BLaER1 (cell line): Measurements from ENCODE around the gene EPAS1.

Experiments used
- H3K27ac ChIP-seq: shearing (Covaris generic); formaldehyde crosslinking; 2 replicates; pipeline ENCODE4 v1.8.1; 2022
- H3K27me3 ChIP-seq: shearing (Covaris generic); formaldehyde crosslinking; 2 replicates; pipeline ENCODE4 v1.8.1; 2022
- H3K36me3 ChIP-seq: shearing (Covaris generic); formaldehyde crosslinking; 2 replicates; pipeline ENCODE4 v1.8.1; 2022
- H3K4me1 ChIP-seq: shearing (Covaris generic); formaldehyde crosslinking; 2 replicates; pipeline ENCODE4 v1.8.1; 2022
- H3K4me2 ChIP-seq: shearing (Covaris generic); formaldehyde crosslinking; 2 replicates; pipeline ENCODE4 v1.8.1; 2022
- H3K4me3 ChIP-seq: shearing (Covaris generic); formaldehyde crosslinking; 2 replicates; pipeline ENCODE4 v1.8.1; 2022
- H3K9ac ChIP-seq: shearing (Covaris generic); formaldehyde crosslinking; 2 replicates; pipeline ENCODE4 v1.8.1; 2022
- H3K9me3 ChIP-seq: shearing (Covaris generic); formaldehyde crosslinking; 2 replicates; pipeline ENCODE4 v1.8.1; 2022
- H4K20me1 ChIP-seq: shearing (Covaris generic); formaldehyde crosslinking; 2 replicates; pipeline ENCODE4 v1.8.1; 2022
- Cebpa-rat ChIP-seq: shearing (Covaris generic); IDR thresholded peaks from 2 replicates; pipeline ENCODE4 v1.8.1; 2022

The EPAS1 gene

GRCh38 chr2:46335391-46336282 is 38.4 kb downstream of the EPAS1 start:
- no peaks in the 10 kb centered on the region for H3K27me3 ChIP-seq
- no peak for TF ChIP-seq Cebpa-rat
- H3K9ac ChIP-seq: peak overlapping the region; percentile 20; the same call in 1 of the 2 replicates
- no peaks in the 10 kb centered on the region for H3K36me3 ChIP-seq
- H3K9me3 ChIP-seq: no peaks in the 10 kb centered on the region
- H3K27ac ChIP-seq: peak overlapping the region; percentile 64
- no peaks in the 10 kb centered on the region for H4K20me1 ChIP-seq
- peak overlapping the region; percentile 80 for H3K4me2 ChIP-seq
- H3K4me1 ChIP-seq: peaks cover 92% of the 10 kb centered on the region
- no peak overlapping the region for H3K4me3 ChIP-seq

GRCh38 chr2:46336283-46336959 is 39.2 kb downstream of the EPAS1 start:
- H3K4me1 ChIP-seq: peaks cover 87% of the 10 kb centered on the region
- peak overlapping the region; percentile 80 for H3K4me2 ChIP-seq
- H3K9me3 ChIP-seq: no peaks in the 10 kb centered on the region
- H3K36me3 ChIP-seq: no peaks in the 10 kb centered on the region
- no peaks in the 10 kb centered on the region for H4K20me1 ChIP-seq
- H3K27ac ChIP-seq: peak overlapping the region; percentile 64
- H3K4me3 ChIP-seq: no peak overlapping the region
- TF ChIP-seq Cebpa-rat: no peak
- H3K27me3 ChIP-seq: no peaks in the 10 kb centered on the region
- H3K9ac ChIP-seq: peak overlapping the region; percentile 20; the same call in 1 of the 2 replicates

- H3K9me3 ChIP-seq: no peaks in the 10 kb centered on the region
- no peaks in the 10 kb centered on the region for H3K36me3 ChIP-seq
- 0 out of 2 replicates have a peak overlapping the region, but pooled peaks have one; percentile 4 for H3K4me3 ChIP-seq
- H3K4me2 ChIP-seq: peak overlapping the region; percentile 80
- H3K9ac ChIP-seq: peak overlapping the region; percentile 57
- H4K20me1 ChIP-seq: no peaks in the 10 kb centered on the region
- no peaks in the 10 kb centered on the region for H3K27me3 ChIP-seq
- no peak for TF ChIP-seq Cebpa-rat
- H3K27ac ChIP-seq: peak overlapping the region; percentile 64
- H3K4me1 ChIP-seq: peaks cover 87% of the 10 kb centered on the region
Measured at GRCh38 chr2:46337208-46337994, 40.2 kb downstream of the EPAS1 start.

GRCh38 chr2:46338674-46339073 is 41.5 kb downstream of the EPAS1 start:
- no peaks in the 10 kb centered on the region for H3K27me3 ChIP-seq
- H3K27ac ChIP-seq: peak overlapping the region; percentile 64; the same call in 1 of the 2 replicates
- peaks cover 81% of the 10 kb centered on the region for H3K4me1 ChIP-seq
- H3K36me3 ChIP-seq: no peaks in the 10 kb centered on the region
- H3K9ac ChIP-seq: no peak overlapping the region
- H3K9me3 ChIP-seq: no peaks in the 10 kb centered on the region
- peak overlapping the region; percentile 80 for H3K4me2 ChIP-seq
- no peak overlapping the region for H3K4me3 ChIP-seq
- no peak for TF ChIP-seq Cebpa-rat
- H4K20me1 ChIP-seq: no peaks in the 10 kb centered on the region

- Histone ChIP-seq H3K36me3 (no peaks in the 10 kb centered on the region), H4K20me1 (no peaks in the 10 kb centered on the region), H3K4me3 (no peak overlapping the region), H3K9ac (no peak overlapping the region), H3K4me2 (no peak overlapping the region), H3K9me3 (no peaks in the 10 kb centered on the region), H3K27me3 (no peaks in the 10 kb centered on the region), H3K27ac (no peak overlapping the region), H3K4me1 (peaks cover 76% of the 10 kb centered on the region)
- TF ChIP-seq Cebpa-rat: no peak
Measured at GRCh38 chr2:46339200-46339599, 42.0 kb downstream of the EPAS1 start.

GRCh38 chr2:46339676-46340459 is 42.7 kb downstream of the EPAS1 start:
- H4K20me1 ChIP-seq: no peaks in the 10 kb centered on the region
- no peak for TF ChIP-seq Cebpa-rat
- H3K4me2 ChIP-seq: no peak overlapping the region
- peaks cover 69% of the 10 kb centered on the region for H3K4me1 ChIP-seq
- no peak overlapping the region for H3K4me3 ChIP-seq
- H3K9me3 ChIP-seq: no peaks in the 10 kb centered on the region
- no peak overlapping the region for H3K9ac ChIP-seq
- H3K27ac ChIP-seq: no peak overlapping the region
- no peaks in the 10 kb centered on the region for H3K27me3 ChIP-seq
- no peaks in the 10 kb centered on the region for H3K36me3 ChIP-seq

GRCh38 chr2:46340740-46341420 is 43.7 kb downstream of the EPAS1 start:
- Histone ChIP-seq H4K20me1 (no peaks in the 10 kb centered on the region), H3K9me3 (no peaks in the 10 kb centered on the region), H3K36me3 (no peaks in the 10 kb centered on the region), H3K27me3 (no peaks in the 10 kb centered on the region), H3K4me3 (no peak overlapping the region), H3K9ac (no peak overlapping the region), H3K27ac (no peak overlapping the region), H3K4me2 (no peak overlapping the region), H3K4me1 (peaks cover 59% of the 10 kb centered on the region)
- no peak for TF ChIP-seq Cebpa-rat

GRCh38 chr2:46342566-46343315 is 45.5 kb downstream of the EPAS1 start:
- Histone ChIP-seq H3K36me3 (no peaks in the 10 kb centered on the region), H3K27ac (no peak overlapping the region), H3K4me3 (no peak overlapping the region), H3K9ac (no peak overlapping the region), H3K9me3 (no peaks in the 10 kb centered on the region), H3K27me3 (no peaks in the 10 kb centered on the region), H3K4me2 (no peak overlapping the region), H4K20me1 (no peaks in the 10 kb centered on the region), H3K4me1 (peaks cover 59% of the 10 kb centered on the region)
- TF ChIP-seq Cebpa-rat: no peak
